ENCODE measurements around the gene ARSB. TPM values are rescaled to one million over a fixed set of nuclear protein-coding genes. Genes with fewer than 3 reads are reported as not detected.

The ARSB gene
- total RNA-seq, 6 donors from 2014 or later: 9.8 to 24.1 (median 18.7) TPM

DNA sequence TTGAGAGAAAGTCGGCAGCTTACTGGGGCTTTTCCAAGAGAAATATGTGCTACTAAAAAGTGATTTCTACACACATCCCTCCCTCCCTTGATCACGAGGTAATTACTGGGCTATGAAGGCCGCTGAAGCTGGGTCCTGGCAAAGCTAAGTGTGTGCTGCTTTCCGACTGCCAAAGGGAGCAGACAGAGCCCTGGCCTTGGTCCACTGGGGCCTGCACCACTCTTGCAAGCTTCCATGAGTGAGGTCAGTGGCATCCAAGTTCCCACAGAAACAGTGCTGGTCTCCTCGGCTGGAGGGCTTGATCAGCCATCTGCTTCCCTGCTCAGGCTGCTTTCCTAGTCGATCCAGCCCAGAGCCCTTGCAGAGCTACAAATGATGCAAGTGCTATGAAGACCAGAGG, 181.8 kb downstream of the ARSB start:
- TF ChIP-seq EP300 (IDR thresholded peaks at IDR 0.05) (no peak), POLR2A (IDR thresholded peaks at IDR 0.05) (no peak), POLR2AphosphoS5 (IDR thresholded peaks at IDR 0.05) (no peak)
- TF ChIP-seq, protein P1, sequence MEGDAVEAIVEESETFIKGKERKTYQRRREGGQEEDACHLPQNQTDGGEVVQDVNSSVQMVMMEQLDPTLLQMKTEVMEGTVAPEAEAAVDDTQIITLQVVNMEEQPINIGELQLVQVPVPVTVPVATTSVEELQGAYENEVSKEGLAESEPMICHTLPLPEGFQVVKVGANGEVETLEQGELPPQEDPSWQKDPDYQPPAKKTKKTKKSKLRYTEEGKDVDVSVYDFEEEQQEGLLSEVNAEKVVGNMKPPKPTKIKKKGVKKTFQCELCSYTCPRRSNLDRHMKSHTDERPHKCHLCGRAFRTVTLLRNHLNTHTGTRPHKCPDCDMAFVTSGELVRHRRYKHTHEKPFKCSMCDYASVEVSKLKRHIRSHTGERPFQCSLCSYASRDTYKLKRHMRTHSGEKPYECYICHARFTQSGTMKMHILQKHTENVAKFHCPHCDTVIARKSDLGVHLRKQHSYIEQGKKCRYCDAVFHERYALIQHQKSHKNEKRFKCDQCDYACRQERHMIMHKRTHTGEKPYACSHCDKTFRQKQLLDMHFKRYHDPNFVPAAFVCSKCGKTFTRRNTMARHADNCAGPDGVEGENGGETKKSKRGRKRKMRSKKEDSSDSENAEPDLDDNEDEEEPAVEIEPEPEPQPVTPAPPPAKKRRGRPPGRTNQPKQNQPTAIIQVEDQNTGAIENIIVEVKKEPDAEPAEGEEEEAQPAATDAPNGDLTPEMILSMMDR (IDR thresholded peaks at IDR 0.05): no peak
- no peaks in the 10 kb centered on the region for H3K4me1 ChIP-seq
- DNase-seq (no peak), ATAC-seq (ENCODE audit: low FRiP score in 2 of 2) (peak; percentile 40 to 84)
- 66 to 75% methylated on average over 6 of the region's 6 CpGs for WGBS, 2 donors
- peaks cover 0 to 3% (median 0%) of the 10 kb centered on the region in 4 donors for H3K9me3 ChIP-seq
- no peak overlapping the region for H3K27ac ChIP-seq
- H3K27me3 ChIP-seq: no peaks in the 10 kb centered on the region
- H3K4me3 ChIP-seq: no peak overlapping the region
- H3K36me3 ChIP-seq: no peaks in the 10 kb centered on the region

DNA sequence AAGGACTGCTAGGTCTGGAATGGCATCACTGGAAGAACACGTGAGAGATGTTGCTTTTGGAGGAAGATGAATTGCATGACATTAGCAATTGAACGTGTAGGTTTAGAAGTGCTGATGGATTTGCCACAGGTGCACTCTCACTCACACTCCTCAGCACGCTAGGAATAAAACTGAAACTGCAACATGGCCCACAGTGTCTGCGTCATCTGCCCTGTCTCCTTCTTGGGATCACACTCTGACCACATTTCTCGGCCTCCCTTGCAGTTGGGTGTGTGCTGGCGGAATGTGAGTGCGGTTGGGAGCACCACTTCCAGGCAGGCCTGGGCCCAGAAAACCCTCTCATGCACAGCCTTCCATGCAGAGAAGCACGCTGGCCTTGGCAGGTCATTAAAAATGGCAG, 183.7 kb downstream of the ARSB start:
- Histone ChIP-seq H3K4me1 (no peaks in the 10 kb centered on the region), H3K27ac (no peak overlapping the region), H3K4me3 (no peak overlapping the region), H3K27me3 (no peaks in the 10 kb centered on the region), H3K36me3 (no peaks in the 10 kb centered on the region), H3K9me3 (peaks cover 0 to 3% (median 0%) of the 10 kb centered on the region in 4 donors)
- DNase-seq (no peak), ATAC-seq (ENCODE audit: low FRiP score in 2 of 2) (no peak)
- TF ChIP-seq EP300 (IDR thresholded peaks at IDR 0.05) (no peak), POLR2AphosphoS5 (IDR thresholded peaks at IDR 0.05) (no peak), POLR2A (IDR thresholded peaks at IDR 0.05) (no peak)
- WGBS, 2 donors: 91 to 99% methylated on average over 7 to 8 of the region's 8 CpGs

DNA sequence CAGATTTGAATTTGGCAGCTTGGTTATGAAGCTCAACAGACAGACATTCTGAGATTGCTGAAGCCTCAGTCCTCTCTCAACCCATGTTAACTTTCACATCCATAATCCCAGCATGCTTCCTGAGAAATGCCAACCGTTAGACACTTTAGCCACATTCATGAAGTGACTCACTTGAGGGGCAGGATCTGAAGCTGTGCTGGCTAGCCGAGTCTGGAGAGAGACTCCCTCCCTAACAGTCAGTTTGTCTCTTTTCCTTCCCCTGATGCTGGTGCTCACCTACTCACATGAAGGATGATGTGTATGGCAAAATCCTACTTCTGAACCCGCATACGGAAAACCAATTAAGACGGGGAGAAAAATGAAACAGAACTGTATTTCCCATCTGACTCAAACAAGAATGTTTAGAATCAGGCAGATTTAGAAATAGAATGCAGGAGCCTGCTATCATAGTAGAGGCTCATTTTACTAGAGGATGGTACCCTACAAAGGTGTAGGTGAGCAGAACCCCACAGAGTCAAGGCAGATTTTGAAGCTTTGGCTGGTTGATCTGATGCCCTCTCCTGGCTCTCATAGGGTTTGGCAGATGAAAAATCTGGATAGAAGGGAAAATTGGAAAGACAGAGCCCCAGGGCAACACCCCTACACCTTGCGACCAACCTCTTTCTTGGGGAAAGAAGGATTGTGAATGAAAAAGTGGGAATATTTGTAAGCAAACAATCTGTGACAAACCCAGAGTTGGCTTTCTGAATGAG, 185.7 kb downstream of the ARSB start:
- Histone ChIP-seq H3K27me3 (no peaks in the 10 kb centered on the region), H3K36me3 (no peaks in the 10 kb centered on the region), H3K9me3 (peaks cover 0 to 3% (median 0%) of the 10 kb centered on the region in 4 donors), H3K4me1 (no peaks in the 10 kb centered on the region), H3K4me3 (no peak overlapping the region), H3K27ac (no peak overlapping the region)
- 83 to 88% methylated on average over 6 of the region's 6 CpGs for WGBS, 2 donors
- DNase-seq (no peak), ATAC-seq (ENCODE audit: low FRiP score in 2 of 2) (no peak)
- no peak for TF ChIP-seq EP300 (IDR thresholded peaks at IDR 0.05)
- no peak for TF ChIP-seq POLR2AphosphoS5 (IDR thresholded peaks at IDR 0.05)
- no peak for TF ChIP-seq POLR2A (IDR thresholded peaks at IDR 0.05)
- TF ChIP-seq, protein P1 (IDR thresholded peaks at IDR 0.05): no peak

DNA sequence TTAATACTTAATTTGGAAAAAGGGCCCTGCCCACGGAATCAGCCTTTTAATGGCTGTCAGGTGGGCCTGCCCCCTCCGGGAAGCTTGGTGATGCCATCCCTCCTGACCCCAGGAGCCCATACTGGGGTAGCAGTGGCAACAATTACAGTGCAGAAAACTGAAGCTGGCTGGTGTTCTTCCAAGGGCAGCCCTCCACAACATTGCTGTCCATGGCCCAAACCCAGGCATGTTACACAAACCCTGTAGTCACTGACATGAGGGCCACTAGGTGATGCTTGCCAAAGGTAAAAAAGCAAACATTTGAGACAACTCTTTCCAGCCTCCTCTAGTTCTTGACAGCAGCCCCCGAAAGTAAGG, 186.5 kb downstream of the ARSB start:
- TF ChIP-seq EP300 (IDR thresholded peaks at IDR 0.05): no peak
- no peak for TF ChIP-seq POLR2AphosphoS5 (IDR thresholded peaks at IDR 0.05)
- TF ChIP-seq, protein P1 (IDR thresholded peaks at IDR 0.05): no peak
- no peak for TF ChIP-seq POLR2A (IDR thresholded peaks at IDR 0.05)
- Histone ChIP-seq H3K4me3 (no peak overlapping the region), H3K4me1 (no peaks in the 10 kb centered on the region), H3K36me3 (no peaks in the 10 kb centered on the region), H3K9me3 (peaks cover 0 to 3% (median 0%) of the 10 kb centered on the region in 4 donors), H3K27ac (no peak overlapping the region), H3K27me3 (no peaks in the 10 kb centered on the region)
- no peak for DNase-seq
- no peak for ATAC-seq (ENCODE audit: low FRiP score in 2 of 2)
- WGBS, 2 donors: 75 to 76% methylated on average over 3 of the region's 3 CpGs

DNA sequence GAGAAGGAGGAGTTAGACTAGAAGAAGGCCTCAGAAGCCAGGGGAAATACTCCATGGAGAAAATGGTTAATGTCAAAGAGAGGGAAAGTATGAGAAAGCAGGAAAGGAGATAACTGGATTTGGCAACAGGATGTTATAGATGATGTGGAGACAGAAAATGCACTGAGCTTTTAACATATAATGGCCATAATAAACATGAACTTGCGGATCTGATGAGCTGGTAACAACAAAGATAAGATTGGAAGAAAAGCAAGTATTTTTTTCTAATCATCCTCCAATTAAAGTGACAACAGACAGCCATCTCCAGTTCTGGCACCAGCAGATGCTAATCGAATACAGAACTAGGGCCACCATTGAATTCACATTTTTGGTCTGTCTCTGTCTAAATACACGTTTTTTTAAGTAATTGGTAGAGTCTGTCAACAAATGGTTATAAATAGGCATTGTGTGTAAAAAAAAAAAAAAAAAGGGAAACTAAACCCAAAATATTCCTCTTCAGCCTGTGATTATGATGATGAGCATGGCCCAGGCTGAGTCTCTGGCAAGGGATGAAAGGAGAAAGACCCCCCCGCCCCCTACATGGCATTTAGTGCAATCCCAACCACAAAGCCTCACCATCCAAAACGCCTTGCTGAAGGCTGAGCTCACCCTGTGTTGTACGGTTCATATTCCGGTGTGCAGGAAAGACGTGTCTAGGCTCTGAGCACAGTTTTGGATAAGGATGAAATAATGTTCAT, 187.0 kb downstream of the ARSB start:
- H3K4me1 ChIP-seq: no peaks in the 10 kb centered on the region

More for the DNA sequence above, 187.0 kb downstream of the ARSB start:
- no peak for TF ChIP-seq POLR2A (IDR thresholded peaks at IDR 0.05)
- TF ChIP-seq, protein P1 (IDR thresholded peaks at IDR 0.05): no peak
- no peak for TF ChIP-seq POLR2AphosphoS5 (IDR thresholded peaks at IDR 0.05)
- no peak for TF ChIP-seq EP300 (IDR thresholded peaks at IDR 0.05)
- Histone ChIP-seq H3K4me3 (no peak overlapping the region), H3K27me3 (no peaks in the 10 kb centered on the region), H3K36me3 (no peaks in the 10 kb centered on the region), H3K27ac (no peak overlapping the region), H3K9me3 (peaks cover 0 to 3% (median 0%) of the 10 kb centered on the region in 4 donors)
- ATAC-seq (ENCODE audit: low FRiP score in 2 of 2): no peak
- DNase-seq: no peak
- 72 to 74% methylated on average over 8 of the region's 8 CpGs for WGBS, 2 donors

All from upper lobe of left lung (tissue), 6 donors.